CD14-positive monocyte (primary cell): Measurements from ENCODE around the gene CLCN2. TPM values are rescaled to one million over a fixed set of nuclear protein-coding genes. Genes with fewer than 3 reads are reported as not detected.

Experiments used
- DNase-seq, 3 donors: peaks; one replicate each; pipeline ENCODE4 v3.0.0-alpha.2; 2011 to 2022
- H2AFZ ChIP-seq: 2 replicates; pipeline ENCODE4 v1.6.0; 2012; ENCODE audit warnings: mild to moderate bottlenecking, low read depth, low read length, inconsistent platforms; ENCODE audit not compliant: insufficient read depth, poor library complexity, severe bottlenecking
- H3K27ac ChIP-seq, 2 donors: 1 replicate in 1 of 2; 2 replicates in 1 of 2; pipeline ENCODE4 v1.5.1; 2012 to 2013; ENCODE audit warnings: low read length in 2 of 2, control low read depth in 1 of 2, inconsistent platforms in 1 of 2, low read depth in 1 of 2, mild to moderate bottlenecking in 1 of 2
- H3K27me3 ChIP-seq, 2 donors: one replicate each; pipeline versions ENCODE4 v1.6.0 to v1.6.1; 2011 to 2013; ENCODE audit warnings: low read length in 2 of 2; ENCODE audit not compliant: control insufficient read depth in 2 of 2, insufficient read depth in 2 of 2
- H3K36me3 ChIP-seq, 2 donors: replicated peaks in 1 of 2; 1 replicate in 1 of 2; 2 replicates in 1 of 2; pipeline versions ENCODE4 v1.5.1 to v1.6.1; 2012 to 2013; ENCODE audit warnings: low read length in 2 of 2, control low read depth in 1 of 2, inconsistent platforms in 1 of 2, mild to moderate bottlenecking in 1 of 2; ENCODE audit not compliant: insufficient read depth in 2 of 2, control insufficient read depth in 1 of 2
- H3K4me1 ChIP-seq, 2 donors: 1 replicate in 1 of 2; 2 replicates in 1 of 2; pipeline versions ENCODE4 v1.5.1 to v1.6.1; 2012 to 2013; ENCODE audit warnings: low read length in 2 of 2, control low read depth in 1 of 2, inconsistent platforms in 1 of 2, mild to moderate bottlenecking in 1 of 2, moderate library complexity in 1 of 2; ENCODE audit not compliant: insufficient read depth in 2 of 2, control insufficient read depth in 1 of 2
- H3K4me2 ChIP-seq: replicated peaks from 2 replicates; pipeline ENCODE3; 2012; ENCODE audit warnings: low read length, moderate library complexity, mild to moderate bottlenecking; ENCODE audit not compliant: poor library complexity, severe bottlenecking; ENCODE audit errors: extremely low read depth
- H3K4me3 ChIP-seq, 3 experiments: fragments of 200-600 bp in 1 of 3; sonication (generic) in 1 of 3; replicated peaks in 1 of 3; 1 replicate in 2 of 3; 2 replicates in 1 of 3; pipeline ENCODE4 v1.5.1; 2011 to 2013; ENCODE audit warnings: low read length in 3 of 3, mild to moderate bottlenecking in 3 of 3, control low read depth in 2 of 3, low read depth in 2 of 3, inconsistent platforms in 1 of 3, moderate library complexity in 1 of 3
- H3K79me2 ChIP-seq: 2 replicates; pipeline ENCODE4 v1.6.0; 2012; ENCODE audit warnings: mild to moderate bottlenecking, control low read depth, inconsistent platforms, low read length, moderate library complexity; ENCODE audit not compliant: insufficient read depth
- H3K9ac ChIP-seq: 2 replicates; pipeline ENCODE4 v1.6.0; 2017; ENCODE audit warnings: low read length, mild to moderate bottlenecking; ENCODE audit not compliant: insufficient read depth, poor library complexity, severe bottlenecking
- H3K9me3 ChIP-seq, 2 donors: replicated peaks in 1 of 2; 1 replicate in 1 of 2; 2 replicates in 1 of 2; pipeline versions ENCODE4 v1.5.1 to v1.6.1; 2012 to 2013; ENCODE audit warnings: low read length in 2 of 2, control low read depth in 1 of 2; ENCODE audit not compliant: control insufficient read depth in 1 of 2, insufficient read depth in 1 of 2
- H4K20me1 ChIP-seq: 2 replicates; pipeline ENCODE4 v1.6.0; 2012; ENCODE audit warnings: mild to moderate bottlenecking, low read length, control low read depth, moderate library complexity; ENCODE audit not compliant: insufficient read depth
- H3K27ac Mint-ChIP-seq, 7 donors: one replicate each; pipeline ENCODE4 v1.8.0; 2020; ENCODE audit warnings: mild to moderate bottlenecking in 7 of 7, mixed read lengths in 7 of 7, moderate library complexity in 6 of 7, inconsistent platforms in 2 of 7
- H3K27me3 Mint-ChIP-seq, 3 donors: one replicate each; pipeline ENCODE4 v1.8.0; 2021 to 2022; ENCODE audit warnings: low read depth in 3 of 3, mild to moderate bottlenecking in 3 of 3, mixed read lengths in 3 of 3, moderate library complexity in 3 of 3, inconsistent platforms in 1 of 3
- H3K36me3 Mint-ChIP-seq, 2 donors: one replicate each; pipeline ENCODE4 v1.8.0; 2020; ENCODE audit warnings: mixed read lengths in 2 of 2, inconsistent platforms in 1 of 2, mild to moderate bottlenecking in 1 of 2
- H3K4me1 Mint-ChIP-seq: one replicate; pipeline ENCODE4 v1.8.0; 2020; ENCODE audit warnings: mild to moderate bottlenecking, mixed read lengths
- H3K4me3 Mint-ChIP-seq, 2 donors: one replicate each; pipeline ENCODE4 v1.8.0; 2020; ENCODE audit warnings: mild to moderate bottlenecking in 2 of 2, mixed read lengths in 2 of 2, moderate library complexity in 1 of 2
- H3K9me3 Mint-ChIP-seq, 7 donors: one replicate each; pipeline ENCODE4 v1.8.0; 2020 to 2022; ENCODE audit warnings: mixed read lengths in 7 of 7, mild to moderate bottlenecking in 6 of 7, moderate library complexity in 6 of 7, inconsistent platforms in 2 of 7
- CTCF ChIP-seq: fragments of 200-600 bp; IDR thresholded peaks from one replicate; pipeline ENCODE4 v1.8.0; 2022; ENCODE audit warnings: antibody characterized with exemption, mild to moderate bottlenecking
- WGBS: methylation state at CpG from one replicate; pipeline ENCODE4 v1.1.5; 2013; ENCODE audit warnings: missing lambda C conversion rate; ENCODE audit not compliant: insufficient coverage; 5-methylcytosine and 5-hydroxymethylcytosine counted together
- intact Hi-C, 2 donors: fragments of 100-400 bp; cut with micrococcal nuclease; formaldehyde crosslinking; loops; one replicate each; pipeline versions ENCODE4 v1.15.0 to v1.15.1; 2023
- polyA plus RNA-seq, 3 donors: library from polyadenylated mRNA; depleted of rRNA in 1 of 3; unstranded in 2 of 3; stranded (reverse) in 1 of 3; fragments of 300-500 nt in 2 of 3; fragments of >200 nt in 1 of 3; fragmentation: Illumina TruSeq in 2 of 3; gene quantifications; 1 replicate in 2 of 3; 2 replicates in 1 of 3; pipeline ENCODE4 v1.2.3, GENCODE V29; 2012 to 2021

The CLCN2 gene
- polyA plus RNA-seq, 3 donors: 0.16 to 2.7 TPM; not detected in 1

- WGBS: 97% methylated on average over 16 of the region's 18 CpGs
- Mint-ChIP-seq H3K4me3 (no peak overlapping the region), H3K4me1 (no peaks in the 10 kb centered on the region), H3K27ac (no peak overlapping the region), H3K9me3 (peaks cover 0 to 1% (median 0%) of the 10 kb centered on the region in 7 donors), H3K36me3 (no peaks in the 10 kb centered on the region), H3K27me3 (peaks cover 10 to 13% (median 11%) of the 10 kb centered on the region in 3 donors)
- no peak overlapping the region for H3K9ac ChIP-seq
- H3K4me1 ChIP-seq: peaks cover 0 to under 1% of the 10 kb centered on the region in 2 donors
- peaks cover 0 to 5% of the 10 kb centered on the region in 2 donors for H3K27me3 ChIP-seq
- no peak overlapping the region for H2AFZ ChIP-seq
- no peak overlapping the region for H3K27ac ChIP-seq
- no peaks in the 10 kb centered on the region for H4K20me1 ChIP-seq
- no peak overlapping the region for H3K4me2 ChIP-seq
- H3K36me3 ChIP-seq: no peaks in the 10 kb centered on the region
- no peak for DNase-seq
- H3K4me3 ChIP-seq: no peak overlapping the region
- intact Hi-C loops: no loop called here
- no peaks in the 10 kb centered on the region for H3K9me3 ChIP-seq
- TF ChIP-seq CTCF: no peak
- H3K79me2 ChIP-seq: no peaks in the 10 kb centered on the region
These were observed 6.0 kb downstream of the CLCN2 start for GRCh38 chr3:184355261-184356040.

GRCh38 chr3:184354754-184355153 is 6.7 kb downstream of the CLCN2 start:
- H3K9me3 Mint-ChIP-seq: peaks cover 0 to 1% (median 0%) of the 10 kb centered on the region in 7 donors
- H3K36me3 Mint-ChIP-seq: no peaks in the 10 kb centered on the region
- H3K79me2 ChIP-seq: no peaks in the 10 kb centered on the region
- peaks cover 4 to 8% (median 8%) of the 10 kb centered on the region in 3 donors for H3K27me3 Mint-ChIP-seq
- H3K4me1 Mint-ChIP-seq: no peaks in the 10 kb centered on the region
- no peak overlapping the region for H3K4me3 Mint-ChIP-seq
- DNase-seq: no peak
- H2AFZ ChIP-seq: no peak overlapping the region
- no peak overlapping the region for H3K27ac ChIP-seq
- no peak overlapping the region for H3K4me2 ChIP-seq
- H3K4me1 ChIP-seq: no peaks in the 10 kb centered on the region
- no peak overlapping the region for H3K9ac ChIP-seq
- no peaks in the 10 kb centered on the region for H3K36me3 ChIP-seq
- no peaks in the 10 kb centered on the region for H3K27me3 ChIP-seq
- no peaks in the 10 kb centered on the region for H4K20me1 ChIP-seq
- H3K4me3 ChIP-seq: no peak overlapping the region
- no peaks in the 10 kb centered on the region for H3K9me3 ChIP-seq
- intact Hi-C loops: no loop called here
- H3K27ac Mint-ChIP-seq: no peak overlapping the region
- 78% methylated on average over 3 of the region's 8 CpGs for WGBS
- TF ChIP-seq CTCF: no peak
